HFFc6 (cell line): Measurements from ENCODE around the gene NOX5. TPM values are rescaled to one million over a fixed set of nuclear protein-coding genes. Genes with fewer than 3 reads are reported as not detected.
"Not testable (repeated sequence)": the region's sequence is repeated elsewhere in the genome, so short reads cannot be mapped to it uniquely, and the experiment has no call there.

Experiments
- DNase-seq: peaks from one replicate; pipeline ENCODE4 v3.0.0-alpha.2; 2018
- H3K27ac Mint-ChIP-seq: 2 replicates; pipeline ENCODE4 v1.8.0; 2020; ENCODE audit warnings: mild to moderate bottlenecking, mixed read lengths
- H3K27me3 Mint-ChIP-seq: 2 replicates; pipeline ENCODE4 v1.8.0; 2021; ENCODE audit warnings: mild to moderate bottlenecking, moderate library complexity, mixed read lengths; ENCODE audit not compliant: insufficient read depth
- H3K36me3 Mint-ChIP-seq: 2 replicates; pipeline ENCODE4 v1.8.0; 2021; ENCODE audit warnings: low read depth, mixed read lengths
- H3K4me1 Mint-ChIP-seq: 2 replicates; pipeline ENCODE4 v1.8.0; 2020; ENCODE audit warnings: low read depth, mixed read lengths
- H3K4me3 Mint-ChIP-seq: 2 replicates; pipeline ENCODE4 v1.8.0; 2020; ENCODE audit warnings: mild to moderate bottlenecking, moderate library complexity, mixed read lengths
- H3K9me3 Mint-ChIP-seq: 2 replicates; pipeline ENCODE4 v1.8.0; 2020; ENCODE audit warnings: mild to moderate bottlenecking, mixed read lengths
- total RNA-seq, 6 experiments: library from RNA; stranded (reverse); fragmentation: NEBNext Ultra II Directional; extraction: Animal tissue kit (Norgen Biotek cat#: 25700); gene quantifications; 2 replicates in 1 of 6; 3 replicates in 5 of 6; pipeline ENCODE4 v1.2.3, GENCODE V29; 2021
- TF ChIP-seq, protein P1 (sequence below): fragments of 200-600 bp; sonication (generic); IDR thresholded peaks from 2 replicates; pipeline ENCODE4 v1.5.0; 2021; ENCODE audit warnings: antibody characterized with exemption, mild to moderate bottlenecking

NOX5 gene
- total RNA-seq, 6 experiments from 2014 or later, result 0.19 to 0.77 (median 0.64) TPM

DNA sequence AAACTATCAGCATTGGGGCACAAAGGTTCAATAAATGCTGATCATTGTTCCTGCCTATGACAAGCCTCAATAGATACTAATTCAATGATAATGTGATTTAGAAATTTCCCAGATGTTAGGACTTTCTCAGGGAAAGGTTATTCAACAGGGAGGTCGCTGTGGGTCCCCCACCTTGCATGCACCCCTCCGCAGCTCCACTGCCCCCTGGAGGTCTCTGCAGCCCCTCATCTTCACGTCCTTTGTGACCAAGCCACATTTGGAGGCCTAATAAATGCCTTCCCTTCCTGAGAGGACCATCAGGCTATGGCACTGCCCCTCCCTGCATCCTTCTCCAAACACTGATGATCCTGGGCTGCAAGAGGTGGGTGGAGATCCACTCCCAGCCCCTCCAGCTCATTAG is 50.2 kb downstream of the NOX5 start:
- Mint-ChIP-seq H3K27ac (no peak overlapping the region), H3K4me1 (peaks cover under 1% of the 10 kb centered on the region), H3K27me3 (peaks cover 5% of the 10 kb centered on the region), H3K4me3 (no peak overlapping the region), H3K9me3 (peaks cover 10% of the 10 kb centered on the region; the same call in 1 of the 2 replicates), H3K36me3 (peaks cover 9% of the 10 kb centered on the region; the same call in 1 of the 2 replicates)
- TF ChIP-seq, protein P1, sequence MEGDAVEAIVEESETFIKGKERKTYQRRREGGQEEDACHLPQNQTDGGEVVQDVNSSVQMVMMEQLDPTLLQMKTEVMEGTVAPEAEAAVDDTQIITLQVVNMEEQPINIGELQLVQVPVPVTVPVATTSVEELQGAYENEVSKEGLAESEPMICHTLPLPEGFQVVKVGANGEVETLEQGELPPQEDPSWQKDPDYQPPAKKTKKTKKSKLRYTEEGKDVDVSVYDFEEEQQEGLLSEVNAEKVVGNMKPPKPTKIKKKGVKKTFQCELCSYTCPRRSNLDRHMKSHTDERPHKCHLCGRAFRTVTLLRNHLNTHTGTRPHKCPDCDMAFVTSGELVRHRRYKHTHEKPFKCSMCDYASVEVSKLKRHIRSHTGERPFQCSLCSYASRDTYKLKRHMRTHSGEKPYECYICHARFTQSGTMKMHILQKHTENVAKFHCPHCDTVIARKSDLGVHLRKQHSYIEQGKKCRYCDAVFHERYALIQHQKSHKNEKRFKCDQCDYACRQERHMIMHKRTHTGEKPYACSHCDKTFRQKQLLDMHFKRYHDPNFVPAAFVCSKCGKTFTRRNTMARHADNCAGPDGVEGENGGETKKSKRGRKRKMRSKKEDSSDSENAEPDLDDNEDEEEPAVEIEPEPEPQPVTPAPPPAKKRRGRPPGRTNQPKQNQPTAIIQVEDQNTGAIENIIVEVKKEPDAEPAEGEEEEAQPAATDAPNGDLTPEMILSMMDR, result peak; percentile 13; the same call in 1 of the 2 replicates
- no peak for DNase-seq

GRCh38 chr15:69066007-69066995 is 51.8 kb downstream of the NOX5 start:
- H3K27ac Mint-ChIP-seq, result no peak overlapping the region
- no peak overlapping the region for H3K4me3 Mint-ChIP-seq
- TF ChIP-seq, protein P1, result no peak
- peaks cover 13% of the 10 kb centered on the region; the same call in 1 of the 2 replicates for H3K36me3 Mint-ChIP-seq
- DNase-seq, result no peak
- no peaks in the 10 kb centered on the region for H3K4me1 Mint-ChIP-seq
- H3K27me3 Mint-ChIP-seq, result peaks cover 7% of the 10 kb centered on the region
- H3K9me3 Mint-ChIP-seq, result peaks cover 14% of the 10 kb centered on the region

DNA sequence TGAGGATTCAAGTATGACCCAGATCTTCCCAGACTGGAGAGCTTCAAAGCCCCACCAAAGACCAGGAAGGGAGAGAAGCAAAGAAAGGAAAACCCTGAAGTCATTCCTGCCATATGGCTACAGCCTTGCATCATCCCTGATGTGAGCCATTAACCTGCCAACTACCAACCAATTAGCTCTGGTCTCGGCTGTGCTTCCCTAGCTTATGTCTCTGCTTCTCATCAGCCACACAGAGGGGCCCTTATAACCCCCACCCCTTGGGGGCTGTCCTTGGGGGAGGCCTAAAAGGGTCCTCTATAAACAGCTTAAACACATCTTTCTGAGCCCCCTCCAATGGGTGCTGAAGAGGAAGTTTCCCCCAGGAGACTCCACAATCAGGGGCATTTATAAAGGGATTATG is 52.8 kb downstream of the NOX5 start:
- DNase-seq, result no peak
- peaks cover 13% of the 10 kb centered on the region; the same call in 1 of the 2 replicates for H3K36me3 Mint-ChIP-seq
- no peak overlapping the region for H3K27ac Mint-ChIP-seq
- peaks cover 14% of the 10 kb centered on the region for H3K9me3 Mint-ChIP-seq
- no peak overlapping the region for H3K4me3 Mint-ChIP-seq
- no peaks in the 10 kb centered on the region for H3K4me1 Mint-ChIP-seq
- H3K27me3 Mint-ChIP-seq, result peaks cover 8% of the 10 kb centered on the region
- TF ChIP-seq, protein P1, result no peak

DNA sequence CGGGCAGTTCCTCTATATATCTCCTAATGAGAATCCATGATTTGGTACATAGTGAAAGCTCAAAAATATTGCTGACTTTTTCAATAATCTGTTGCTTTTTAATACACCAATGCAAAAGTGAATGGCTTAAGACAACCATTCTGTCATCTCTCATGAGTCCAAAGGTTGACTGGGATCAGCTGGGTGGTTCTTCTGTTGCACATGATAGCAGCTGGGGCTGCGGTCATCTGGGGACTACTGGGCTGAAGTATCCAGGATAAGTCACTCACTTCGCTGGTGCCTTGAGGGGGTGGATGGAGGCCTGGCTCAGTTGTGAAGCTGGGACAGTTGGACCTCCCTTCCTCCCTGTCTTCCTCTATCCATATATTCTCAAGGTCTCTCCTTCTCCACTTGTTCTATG is 53.7 kb downstream of the NOX5 start:
- TF ChIP-seq, protein P1, result no peak
- peaks cover 7% of the 10 kb centered on the region for H3K27me3 Mint-ChIP-seq
- H3K36me3 Mint-ChIP-seq, result peaks cover 13% of the 10 kb centered on the region; the same call in 1 of the 2 replicates
- no peaks in the 10 kb centered on the region for H3K4me1 Mint-ChIP-seq
- no peak overlapping the region for H3K27ac Mint-ChIP-seq
- H3K9me3 Mint-ChIP-seq, result peaks cover 14% of the 10 kb centered on the region
- H3K4me3 Mint-ChIP-seq, result no peak overlapping the region
- no peak for DNase-seq

- peaks cover 14% of the 10 kb centered on the region for H3K9me3 Mint-ChIP-seq
- DNase-seq, H3K4me1 Mint-ChIP-seq, H3K4me3 Mint-ChIP-seq, H3K27ac Mint-ChIP-seq, H3K27me3 Mint-ChIP-seq: not testable (repeated sequence)
- peaks cover 13% of the 10 kb centered on the region; the same call in 1 of the 2 replicates for H3K36me3 Mint-ChIP-seq
These were observed 54.8 kb downstream of the NOX5 start for GRCh38 chr15:69069290-69069689.

GRCh38 chr15:69069996-69070395 is 55.5 kb downstream of the NOX5 start:
- peaks cover 5% of the 10 kb centered on the region for H3K27me3 Mint-ChIP-seq
- H3K27ac Mint-ChIP-seq, result no peak overlapping the region
- DNase-seq, result no peak
- no peak overlapping the region for H3K4me3 Mint-ChIP-seq
- TF ChIP-seq, protein P1, result no peak
- peaks cover 13% of the 10 kb centered on the region; the same call in 1 of the 2 replicates for H3K36me3 Mint-ChIP-seq
- peaks cover 16% of the 10 kb centered on the region for H3K4me1 Mint-ChIP-seq
- peaks cover 14% of the 10 kb centered on the region for H3K9me3 Mint-ChIP-seq
